Gastroesophageal sphincter (tissue), 4 donors: ENCODE data around the gene ZBTB40. TPM values are rescaled to one million over a fixed set of nuclear protein-coding genes. Genes with fewer than 3 reads are reported as not detected.
A peak's percentile ranks its signal among the peaks of the same experiment; 100 is the strongest.

Experiments
- ATAC-seq: fragments of 150-250 bp; one replicate; pipeline ENCODE4 v1.9.1; 2016; ENCODE audit warnings: mild to moderate bottlenecking, moderate library complexity
- H3K27ac ChIP-seq, 4 donors: fragments of 200-600 bp; sonication (generic) in 3 of 4; 1 replicate in 3 of 4; 2 replicates in 1 of 4; pipeline ENCODE4 v1.5.1; 2016 to 2019
- H3K27me3 ChIP-seq: fragments of 200-600 bp; sonication (generic); one replicate; pipeline ENCODE4 v1.5.1; 2019
- H3K36me3 ChIP-seq, 2 donors: fragments of 200-600 bp; sonication (generic); one replicate each; pipeline ENCODE4 v1.5.1; 2019; ENCODE audit warnings: control low read depth in 1 of 2
- H3K4me1 ChIP-seq, 3 donors: fragments of 200-600 bp; sonication (generic); 1 replicate in 2 of 3; 2 replicates in 1 of 3; pipeline ENCODE4 v1.5.1; 2016 to 2019; ENCODE audit warnings: control low read depth in 2 of 3
- H3K4me3 ChIP-seq, 2 donors: fragments of 200-600 bp; sonication (generic); one replicate each; pipeline ENCODE4 v1.5.1; 2019; ENCODE audit warnings: mild to moderate bottlenecking in 1 of 2, moderate library complexity in 1 of 2
- H3K9me3 ChIP-seq, 3 donors: fragments of 200-600 bp; sonication (generic); one replicate each; pipeline ENCODE4 v1.5.1; 2017 to 2019; ENCODE audit warnings: control low read depth in 2 of 3
- CTCF ChIP-seq, 4 experiments: fragments of 200-600 bp in 2 of 4; fragments of 450-650 bp in 2 of 4; sonication (generic) in 1 of 4; IDR thresholded peaks; one replicate each; pipeline ENCODE4 v1.5.1; 2017 to 2019; ENCODE audit warnings: antibody characterized with exemption in 4 of 4, mild to moderate bottlenecking in 2 of 4, moderate library complexity in 2 of 4
- EP300 ChIP-seq: sonication (generic); formaldehyde crosslinking; IDR thresholded peaks from one replicate; pipeline ENCODE4 v1.6.1; 2017; ENCODE audit warnings: antibody characterized with exemption, mild to moderate bottlenecking
- POLR2A ChIP-seq, 2 donors: fragments of 450-650 bp; IDR thresholded peaks; one replicate each; pipeline ENCODE4 v1.6.1; 2017; ENCODE audit warnings: antibody characterized with exemption in 2 of 2, mild to moderate bottlenecking in 2 of 2, moderate library complexity in 1 of 2
- POLR2AphosphoS5 ChIP-seq: sonication (generic); formaldehyde crosslinking; IDR thresholded peaks from one replicate; pipeline ENCODE4 v1.6.1; 2017; ENCODE audit warnings: antibody characterized with exemption
- WGBS, 2 donors: methylation state at CpG; one replicate each; pipeline ENCODE4 v1.1.5; 2018; ENCODE audit warnings: low coverage in 1 of 2; 5-methylcytosine and 5-hydroxymethylcytosine counted together
- total RNA-seq, 4 donors: library from RNA; depleted of rRNA; stranded (reverse); fragments of >200 nt; gene quantifications; one replicate each; pipeline ENCODE4 v1.1.0, GENCODE V29; 2016

Gene ZBTB40
- total RNA-seq, 4 donors from 2014 or later = 13.8 to 28.2 (median 18.4) TPM

- no peaks in the 10 kb centered on the region for H3K9me3 ChIP-seq
- peaks cover 0 to 69% of the 10 kb centered on the region in 2 donors for H3K36me3 ChIP-seq
- ATAC-seq = no peak
- TF ChIP-seq EP300 (no peak), POLR2AphosphoS5 (no peak), CTCF (IDR thresholded peaks at IDR 0.05) (no peak), POLR2A (IDR thresholded peaks at IDR 0.05) (no peak)
- 91 to 96% methylated on average over 5 to 8 of the region's 11 CpGs for WGBS, 2 donors
- no peak overlapping the region for H3K27ac ChIP-seq
- H3K4me3 ChIP-seq = no peak overlapping the region
- H3K27me3 ChIP-seq = no peaks in the 10 kb centered on the region
- peaks cover 5 to 27% (median 10%) of the 10 kb centered on the region in 3 donors for H3K4me1 ChIP-seq
Measured at GRCh38 chr1:22525646-22526045, 74.0 kb downstream of the ZBTB40 start.

- Histone ChIP-seq H3K27ac (no peak overlapping the region), H3K27me3 (no peaks in the 10 kb centered on the region), H3K4me3 (no peak overlapping the region), H3K36me3 (peaks cover 0 to 65% of the 10 kb centered on the region in 2 donors), H3K9me3 (no peaks in the 10 kb centered on the region), H3K4me1 (peaks cover 5 to 32% (median 14%) of the 10 kb centered on the region in 3 donors)
- no peak for ATAC-seq
- no peak for TF ChIP-seq POLR2A (IDR thresholded peaks at IDR 0.05)
- no peak for TF ChIP-seq CTCF (IDR thresholded peaks at IDR 0.05)
- no peak for TF ChIP-seq EP300
- TF ChIP-seq POLR2AphosphoS5 = no peak
- 85 to 93% methylated on average over 2 to 6 of the region's 11 CpGs for WGBS, 2 donors
Measured at GRCh38 chr1:22526098-22526497, 74.4 kb downstream of the ZBTB40 start.

GRCh38 chr1:22526677-22527076, 75.0 kb downstream of the ZBTB40 start:
- H3K4me1 ChIP-seq = peaks cover 5 to 37% (median 20%) of the 10 kb centered on the region in 3 donors
- H3K27ac ChIP-seq = peak overlapping the region in 1 of 4 donors; percentile 24
- H3K27me3 ChIP-seq = no peaks in the 10 kb centered on the region
- H3K4me3 ChIP-seq = no peak overlapping the region
- H3K36me3 ChIP-seq = peaks cover 0 to 59% of the 10 kb centered on the region in 2 donors
- ATAC-seq = no peak
- TF ChIP-seq POLR2A (IDR thresholded peaks at IDR 0.05) (no peak), CTCF (IDR thresholded peaks at IDR 0.05) (no peak), EP300 (no peak), POLR2AphosphoS5 (no peak)
- WGBS, 2 donors = 87% methylated on average over 3 of the region's 5 CpGs; no CpG with 5 or more reads in 1 of the 2 donors
- no peaks in the 10 kb centered on the region for H3K9me3 ChIP-seq

GRCh38 chr1:22527122-22527521, 75.5 kb downstream of the ZBTB40 start:
- peaks cover 0 to 54% of the 10 kb centered on the region in 2 donors for H3K36me3 ChIP-seq
- no peak for ATAC-seq
- no peaks in the 10 kb centered on the region for H3K27me3 ChIP-seq
- H3K4me1 ChIP-seq = peaks cover 5 to 42% (median 25%) of the 10 kb centered on the region in 3 donors
- WGBS, 2 donors = 47 to 65% methylated on average over 4 to 5 of the region's 7 CpGs
- H3K9me3 ChIP-seq = no peaks in the 10 kb centered on the region
- no peak overlapping the region for H3K4me3 ChIP-seq
- peak overlapping the region in 1 of 4 donors; percentile 24 for H3K27ac ChIP-seq
- TF ChIP-seq POLR2A (IDR thresholded peaks at IDR 0.05) (no peak), CTCF (IDR thresholded peaks at IDR 0.05) (peak in 1 of 4 experiments; percentile 8)

- Histone ChIP-seq H3K4me3 (no peak overlapping the region), H3K9me3 (no peaks in the 10 kb centered on the region), H3K36me3 (peaks cover 0 to 48% of the 10 kb centered on the region in 2 donors), H3K4me1 (peaks cover 5 to 46% (median 25%) of the 10 kb centered on the region in 3 donors), H3K27ac (peak overlapping the region in 1 of 4 donors; percentile 24), H3K27me3 (no peaks in the 10 kb centered on the region)
- TF ChIP-seq POLR2AphosphoS5 = no peak
- TF ChIP-seq CTCF (IDR thresholded peaks at IDR 0.05) = peak in 2 of 4 experiments; percentile 2 to 32
- ATAC-seq = no peak
- 57 to 88% methylated on average over 3 to 9 of the region's 15 CpGs for WGBS, 2 donors
Measured at GRCh38 chr1:22527555-22528296, 76.1 kb downstream of the ZBTB40 start.
